ENCODE results near the gene GNAT2. TPM values are rescaled to one million over a fixed set of nuclear protein-coding genes. Genes with fewer than 3 reads are reported as not detected.
"Not testable (repeated sequence)": the region's sequence is repeated elsewhere in the genome, so short reads cannot be mapped to it uniquely, and the experiment has no call there.

The GNAT2 gene
- total RNA-seq (ENCODE audit: low replicate concordance) = not detected in 2 replicates
- long read RNA-seq, partial matches to known transcripts = 0 of 10 reads
- long read RNA-seq, other reads (novel, unspliced or antisense) = 10 of 10 reads

DNA sequence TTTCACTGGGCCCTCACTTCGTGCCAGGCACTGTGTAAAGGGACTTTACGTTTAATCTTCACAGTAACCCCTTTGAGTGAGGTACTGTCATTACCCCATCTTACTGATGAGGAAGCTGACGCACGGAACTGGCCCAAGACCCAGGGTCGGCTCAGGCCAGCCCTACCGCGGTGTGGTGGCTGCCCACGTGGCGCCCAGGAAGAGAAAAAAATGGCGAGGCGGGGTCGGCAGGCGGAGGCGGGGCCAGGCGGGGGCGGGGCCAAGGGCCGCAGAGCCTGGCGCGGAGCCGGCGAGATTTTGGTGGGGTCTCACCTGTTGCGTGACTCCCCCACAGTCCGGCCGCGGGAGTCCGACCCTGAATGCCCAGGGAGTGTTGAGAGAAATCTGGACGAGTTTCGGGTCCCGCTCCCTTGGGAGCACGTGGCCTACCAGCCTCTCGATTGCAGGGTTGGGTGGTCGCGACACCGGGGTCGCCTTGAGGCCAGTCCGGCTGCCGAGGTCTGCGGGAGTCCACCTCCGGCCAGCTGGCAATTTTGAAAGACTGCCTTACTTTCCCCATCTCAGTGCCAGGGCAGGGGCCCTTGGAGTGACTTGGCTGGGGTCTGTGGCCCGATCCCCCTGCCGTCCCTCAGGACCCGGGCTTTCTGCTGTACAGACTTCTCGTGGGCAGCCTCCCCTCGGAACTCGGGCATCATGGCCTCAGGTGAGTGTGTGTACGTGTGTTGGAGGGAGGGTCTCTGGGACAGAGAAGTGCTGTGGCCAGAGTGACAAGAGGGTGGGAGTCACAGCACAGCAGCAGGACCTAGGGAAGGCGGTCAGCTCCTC is at the start of gene GNAT2, which contains the start of gene AMPD2:
Gene GNAT2 (minus strand): TSS at position 41 of the 825 bp plus-strand sequence. CDS start 6,746 bp downstream, outside the sequence.
Gene AMPD2 (plus strand): TSS at position 262 of the 825 bp plus-strand sequence. CDS start 1,339 bp downstream, outside the sequence.
- TF ChIP-seq, protein P1, sequence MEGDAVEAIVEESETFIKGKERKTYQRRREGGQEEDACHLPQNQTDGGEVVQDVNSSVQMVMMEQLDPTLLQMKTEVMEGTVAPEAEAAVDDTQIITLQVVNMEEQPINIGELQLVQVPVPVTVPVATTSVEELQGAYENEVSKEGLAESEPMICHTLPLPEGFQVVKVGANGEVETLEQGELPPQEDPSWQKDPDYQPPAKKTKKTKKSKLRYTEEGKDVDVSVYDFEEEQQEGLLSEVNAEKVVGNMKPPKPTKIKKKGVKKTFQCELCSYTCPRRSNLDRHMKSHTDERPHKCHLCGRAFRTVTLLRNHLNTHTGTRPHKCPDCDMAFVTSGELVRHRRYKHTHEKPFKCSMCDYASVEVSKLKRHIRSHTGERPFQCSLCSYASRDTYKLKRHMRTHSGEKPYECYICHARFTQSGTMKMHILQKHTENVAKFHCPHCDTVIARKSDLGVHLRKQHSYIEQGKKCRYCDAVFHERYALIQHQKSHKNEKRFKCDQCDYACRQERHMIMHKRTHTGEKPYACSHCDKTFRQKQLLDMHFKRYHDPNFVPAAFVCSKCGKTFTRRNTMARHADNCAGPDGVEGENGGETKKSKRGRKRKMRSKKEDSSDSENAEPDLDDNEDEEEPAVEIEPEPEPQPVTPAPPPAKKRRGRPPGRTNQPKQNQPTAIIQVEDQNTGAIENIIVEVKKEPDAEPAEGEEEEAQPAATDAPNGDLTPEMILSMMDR (conservative IDR thresholded peaks at IDR 0.05) = no peak
- Mint-ChIP-seq H3K9me3 (no peaks in the 10 kb centered on the region), H3K4me1 (ENCODE audit: unreplicated experiment) (peaks cover 48% of the 10 kb centered on the region), H3K4me3 (peak within 1 kb of the TSS; percentile 98), H3K36me3 (no peaks in the 10 kb centered on the region), H3K27ac (peak within 1 kb of the TSS; percentile 95), H3K27me3 (no peaks in the 10 kb centered on the region)
- no peak for DNase-seq (ENCODE audit: extremely low spot score, unreplicated experiment)

DNA sequence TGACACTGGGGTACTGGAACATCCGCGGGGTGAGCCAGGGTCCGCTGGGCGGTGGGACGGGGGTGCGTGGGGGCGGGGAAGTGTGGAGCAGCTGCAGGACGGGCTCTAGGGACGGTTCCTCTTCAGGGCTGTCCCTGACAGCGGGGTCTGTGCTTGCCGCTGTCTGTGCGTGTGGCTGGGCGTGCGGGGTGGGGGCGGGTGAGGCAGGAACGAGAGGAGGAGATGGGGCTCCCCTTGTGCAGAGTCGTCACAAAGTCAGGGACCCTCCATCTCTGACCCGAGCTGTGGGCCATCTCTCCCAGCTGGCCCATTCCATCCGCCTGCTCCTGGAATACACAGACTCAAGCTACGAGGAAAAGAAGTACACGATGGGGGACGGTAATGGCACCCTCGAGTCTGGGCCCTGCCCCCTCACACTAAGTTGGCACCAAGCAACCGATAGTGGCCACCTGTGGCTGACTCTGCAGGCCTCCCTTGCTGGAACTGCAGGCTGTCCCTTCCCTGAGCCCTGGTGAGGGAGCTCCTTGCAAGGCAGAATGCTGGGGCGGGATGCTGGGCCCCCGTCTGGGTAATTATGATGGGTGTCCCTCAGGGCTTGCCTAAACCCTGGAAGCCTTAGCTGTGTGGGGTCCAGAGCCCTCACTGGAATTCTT is 48.8 kb upstream of the GNAT2 start:
- peaks cover 15% of the 10 kb centered on the region for H3K36me3 Mint-ChIP-seq
- no peaks in the 10 kb centered on the region for H3K9me3 Mint-ChIP-seq
- DNase-seq (ENCODE audit: extremely low spot score, unreplicated experiment) = no peak
- peak overlapping the region; percentile 38 for H3K27ac Mint-ChIP-seq
- H3K27me3 Mint-ChIP-seq = no peaks in the 10 kb centered on the region
- H3K4me3 Mint-ChIP-seq = peak overlapping the region; percentile 87
- TF ChIP-seq, protein P1 (conservative IDR thresholded peaks at IDR 0.05) = no peak
- H3K4me1 Mint-ChIP-seq (ENCODE audit: unreplicated experiment) = peaks cover 12% of the 10 kb centered on the region

DNA sequence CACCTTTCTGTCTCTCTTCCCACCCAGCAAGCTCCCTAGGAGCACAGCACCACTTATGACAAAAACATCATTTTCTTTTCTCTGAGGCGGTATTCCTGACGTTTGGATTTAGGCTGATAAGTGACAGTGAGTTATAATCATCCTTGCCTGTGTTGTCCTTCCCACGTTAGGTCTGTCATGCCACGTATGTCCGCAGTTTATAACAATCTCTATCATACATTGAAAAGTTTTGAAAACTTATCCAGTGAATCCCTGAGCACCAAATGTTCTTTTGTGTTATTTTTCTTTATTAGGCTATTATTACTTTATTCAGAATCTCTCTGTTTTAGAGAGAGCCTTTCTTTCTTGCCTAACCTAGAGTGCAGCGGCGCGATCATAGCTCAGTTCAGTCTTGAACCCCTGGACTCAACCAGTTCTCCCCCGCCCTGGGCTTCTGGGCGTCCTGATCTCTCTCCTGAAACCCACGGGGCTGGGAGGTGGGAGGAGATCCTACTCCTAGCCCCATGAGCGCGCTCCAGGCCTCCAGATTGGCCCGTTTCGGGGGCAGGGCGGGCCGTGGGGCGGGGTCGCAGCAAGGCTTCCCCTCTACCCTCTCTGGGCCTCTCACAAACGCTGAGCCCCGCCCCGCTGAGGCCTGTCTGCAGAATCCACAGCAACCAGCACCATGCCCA is 48.2 kb upstream of the GNAT2 start, which contains the start of gene GSTM2:
Gene GSTM2 (plus strand): TSS at position 606 of the 671 bp plus-strand sequence. CDS start 59 bp downstream, at position 665.
- Mint-ChIP-seq H3K27me3 (no peaks in the 10 kb centered on the region), H3K4me3 (peak within 1 kb of the TSS; percentile 87), H3K27ac (peak within 1 kb of the TSS; percentile 38), H3K36me3 (peaks cover 15% of the 10 kb centered on the region), H3K9me3 (no peaks in the 10 kb centered on the region), H3K4me1 (ENCODE audit: unreplicated experiment) (peaks cover 12% of the 10 kb centered on the region)
- TF ChIP-seq, protein P1 (conservative IDR thresholded peaks at IDR 0.05) = no peak
- peak; percentile 91 for DNase-seq (ENCODE audit: extremely low spot score, unreplicated experiment)

DNA sequence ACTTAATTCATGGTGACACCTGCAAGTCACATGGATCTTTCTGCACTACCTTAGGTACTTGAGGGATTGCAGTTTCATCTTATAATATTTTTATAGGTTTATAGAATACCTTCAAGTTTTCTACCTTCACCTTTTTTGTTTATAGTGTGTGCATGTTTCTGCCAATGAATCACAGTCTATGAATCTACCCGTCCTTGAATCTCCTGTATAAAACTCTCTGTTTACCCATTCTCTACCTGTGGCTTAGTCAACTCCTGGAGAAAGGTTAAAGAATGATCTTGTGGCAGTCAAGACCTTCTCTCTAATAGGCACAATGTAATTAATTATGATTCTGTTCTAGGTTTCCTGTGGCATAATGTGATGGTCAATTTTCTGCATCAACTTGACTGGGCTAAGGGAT is 45.3 kb upstream of the GNAT2 start:
- H3K36me3 Mint-ChIP-seq = peaks cover 7% of the 10 kb centered on the region
- no peak overlapping the region for H3K4me3 Mint-ChIP-seq
- H3K27ac Mint-ChIP-seq = no peak overlapping the region
- DNase-seq (ENCODE audit: extremely low spot score, unreplicated experiment) = no peak
- no peaks in the 10 kb centered on the region for H3K9me3 Mint-ChIP-seq
- peaks cover 15% of the 10 kb centered on the region for H3K4me1 Mint-ChIP-seq (ENCODE audit: unreplicated experiment)
- no peaks in the 10 kb centered on the region for H3K27me3 Mint-ChIP-seq
- TF ChIP-seq, protein P1 (conservative IDR thresholded peaks at IDR 0.05) = no peak

DNA sequence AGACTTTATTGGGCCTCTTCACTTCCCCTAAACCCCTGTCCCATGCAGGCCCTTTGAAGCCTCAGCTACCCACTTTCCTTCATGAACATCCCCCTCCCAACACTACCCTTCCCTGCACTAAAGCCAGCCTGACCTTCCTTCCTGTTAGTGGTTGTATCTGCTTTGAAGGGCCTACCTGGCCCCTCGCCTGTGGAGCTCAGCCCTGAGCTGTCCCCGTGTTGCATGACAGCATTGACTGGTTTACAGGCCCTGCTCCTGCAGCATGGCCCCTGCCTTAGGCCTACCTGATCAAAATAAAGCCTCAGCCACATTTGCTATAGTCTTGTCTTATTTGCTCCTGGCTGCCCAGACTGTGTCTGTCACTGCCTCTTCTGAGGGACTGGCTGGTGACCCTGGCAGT is 42.0 kb upstream of the GNAT2 start:
- no peak overlapping the region for H3K4me3 Mint-ChIP-seq
- no peaks in the 10 kb centered on the region for H3K36me3 Mint-ChIP-seq
- TF ChIP-seq, protein P1 (conservative IDR thresholded peaks at IDR 0.05) = no peak
- peaks cover 16% of the 10 kb centered on the region for H3K4me1 Mint-ChIP-seq (ENCODE audit: unreplicated experiment)
- no peak for DNase-seq (ENCODE audit: extremely low spot score, unreplicated experiment)
- H3K9me3 Mint-ChIP-seq = no peaks in the 10 kb centered on the region
- H3K27me3 Mint-ChIP-seq = no peaks in the 10 kb centered on the region
- no peak overlapping the region for H3K27ac Mint-ChIP-seq

DNA sequence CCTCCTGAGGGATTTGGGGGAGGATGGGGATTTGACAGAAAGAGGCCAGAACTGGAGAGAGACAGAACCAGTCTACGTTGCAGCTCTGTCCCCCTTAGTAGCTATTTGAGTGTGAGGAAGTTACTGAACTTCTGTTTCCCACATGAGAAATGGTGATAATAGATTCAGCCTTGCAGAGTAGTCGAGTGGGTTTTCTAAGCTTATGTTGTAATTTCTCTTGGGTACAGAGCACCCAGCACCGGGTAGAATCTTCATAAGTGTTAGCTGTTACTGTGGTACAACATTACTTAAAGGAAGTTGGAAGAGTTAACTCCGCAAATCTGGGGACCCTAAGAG is 41.2 kb upstream of the GNAT2 start:
- DNase-seq (ENCODE audit: extremely low spot score, unreplicated experiment); H3K27me3 Mint-ChIP-seq; H3K36me3 Mint-ChIP-seq; H3K27ac Mint-ChIP-seq; H3K9me3 Mint-ChIP-seq; H3K4me3 Mint-ChIP-seq: not testable (repeated sequence)
- H3K4me1 Mint-ChIP-seq (ENCODE audit: unreplicated experiment) = peaks cover 20% of the 10 kb centered on the region

All from type B pancreatic cell (in vitro differentiated cells).